IPS DF 6.9 (cell line): ENCODE data around the gene TTLL8.
A peak's percentile ranks its signal among the peaks of the same experiment; 100 is the strongest.

Source experiments
- DNase-seq: peaks from one replicate; pipeline ENCODE4 v3.0.0-alpha.2; 2013; ENCODE audit warnings: low read depth, low spot score
- H3K27ac ChIP-seq: one replicate; pipeline ENCODE4 v1.5.1; 2013; ENCODE audit warnings: low read length, control low read depth
- H3K27me3 ChIP-seq: 2 replicates; pipeline ENCODE4 v1.6.1; 2013; ENCODE audit warnings: mild to moderate bottlenecking, low read length; ENCODE audit not compliant: control insufficient read depth, insufficient read depth
- H3K36me3 ChIP-seq: 2 replicates; pipeline ENCODE4 v1.6.1; 2013; ENCODE audit warnings: low read length; ENCODE audit not compliant: control insufficient read depth, insufficient read depth
- H3K4me1 ChIP-seq: 2 replicates; pipeline ENCODE4 v1.6.1; 2013; ENCODE audit warnings: low read length; ENCODE audit not compliant: control insufficient read depth, insufficient read depth
- H3K4me3 ChIP-seq: 2 replicates; pipeline ENCODE4 v1.5.1; 2013; ENCODE audit warnings: mild to moderate bottlenecking, low read length
- H3K9me3 ChIP-seq: 2 replicates; pipeline ENCODE4 v1.6.1; 2013; ENCODE audit warnings: low read length, inconsistent platforms; ENCODE audit not compliant: control insufficient read depth, insufficient read depth
- WGBS: extraction: QIAGEN DNeasy Blood & Tissue Kit; methylation state at CpG from one replicate; pipeline ENCODE4 v1.1.7; 2013; ENCODE audit warnings: mixed read lengths, missing lambda C conversion rate; ENCODE audit not compliant: insufficient read length, insufficient coverage; 5-methylcytosine and 5-hydroxymethylcytosine counted together

TTLL8 gene

GRCh38 chr22:50058061-50058905 lies at the start of gene TTLL8:
TTLL8 (minus strand) TSS chr22:50058298.
- DNase-seq, result no peak
- Histone ChIP-seq H3K27ac (no peak within 1 kb of the TSS), H3K27me3 (no peaks in the 10 kb centered on the region; the same call in 1 of the 2 replicates), H3K4me3 (peak within 1 kb of the TSS; percentile 47), H3K4me1 (no peaks in the 10 kb centered on the region), H3K9me3 (no peaks in the 10 kb centered on the region), H3K36me3 (no peaks in the 10 kb centered on the region; the same call in 1 of the 2 replicates)
- WGBS, result no CpG with 5 or more reads among the region's 102 CpGs

DNA sequence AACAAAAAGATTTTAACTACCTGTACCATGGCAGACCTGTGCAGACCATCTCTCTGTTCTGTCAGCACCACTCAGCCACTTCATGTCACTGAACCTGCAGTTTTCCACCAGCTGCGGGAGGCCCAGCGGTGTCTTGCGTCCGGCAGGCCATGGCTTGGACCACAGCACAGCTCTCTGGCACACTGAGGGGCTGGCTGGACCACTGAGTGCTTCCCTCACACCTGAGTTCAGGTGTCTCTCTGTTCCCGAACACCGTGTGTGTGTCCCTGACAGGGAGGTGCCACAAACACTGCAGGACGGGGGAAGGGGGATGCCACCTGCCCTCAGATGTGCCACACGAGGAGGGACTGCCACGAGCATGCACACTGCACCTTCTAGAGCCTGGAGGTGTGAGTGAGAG lies 49.4 kb upstream of the TTLL8 start:
- DNase-seq, result no peak
- no peak overlapping the region for H3K4me3 ChIP-seq
- no peak overlapping the region for H3K27ac ChIP-seq
- no peaks in the 10 kb centered on the region for H3K36me3 ChIP-seq
- no CpG with 5 or more reads among the region's 9 CpGs for WGBS
- H3K4me1 ChIP-seq, result no peaks in the 10 kb centered on the region
- no peaks in the 10 kb centered on the region for H3K9me3 ChIP-seq
- no peaks in the 10 kb centered on the region for H3K27me3 ChIP-seq

GRCh38 chr22:50105208-50106100 lies 47.4 kb upstream of the TTLL8 start:
- DNase-seq, result no peak
- H3K27ac ChIP-seq, result no peak overlapping the region
- no peak overlapping the region for H3K4me3 ChIP-seq
- WGBS, result no CpG with 5 or more reads among the region's 9 CpGs
- H3K27me3 ChIP-seq, result no peaks in the 10 kb centered on the region
- no peaks in the 10 kb centered on the region for H3K4me1 ChIP-seq
- H3K36me3 ChIP-seq, result no peaks in the 10 kb centered on the region
- no peaks in the 10 kb centered on the region for H3K9me3 ChIP-seq

GRCh38 chr22:50104141-50104544 lies 46.0 kb upstream of the TTLL8 start:
- Histone ChIP-seq H3K4me1 (no peaks in the 10 kb centered on the region), H3K9me3 (no peaks in the 10 kb centered on the region), H3K27ac (no peak overlapping the region), H3K4me3 (no peak overlapping the region), H3K27me3 (no peaks in the 10 kb centered on the region), H3K36me3 (no peaks in the 10 kb centered on the region)
- WGBS, result no CpG with 5 or more reads among the region's 6 CpGs
- no peak for DNase-seq

GRCh38 chr22:50102946-50103345 lies 44.8 kb upstream of the TTLL8 start:
- H3K9me3 ChIP-seq, result no peaks in the 10 kb centered on the region
- H3K4me1 ChIP-seq, result no peaks in the 10 kb centered on the region
- no CpG with 5 or more reads among the region's 11 CpGs for WGBS
- no peak overlapping the region for H3K27ac ChIP-seq
- no peaks in the 10 kb centered on the region for H3K36me3 ChIP-seq
- no peaks in the 10 kb centered on the region for H3K27me3 ChIP-seq
- H3K4me3 ChIP-seq, result no peak overlapping the region
- DNase-seq, result no peak

- Histone ChIP-seq H3K9me3 (no peaks in the 10 kb centered on the region), H3K36me3 (no peaks in the 10 kb centered on the region), H3K4me1 (no peaks in the 10 kb centered on the region), H3K27me3 (no peaks in the 10 kb centered on the region), H3K4me3 (no peak overlapping the region), H3K27ac (no peak overlapping the region)
- no peak for DNase-seq
- no CpG with 5 or more reads among the region's 10 CpGs for WGBS
Observed at GRCh38 chr22:50101870-50102565, 43.9 kb upstream of the TTLL8 start.

DNA sequence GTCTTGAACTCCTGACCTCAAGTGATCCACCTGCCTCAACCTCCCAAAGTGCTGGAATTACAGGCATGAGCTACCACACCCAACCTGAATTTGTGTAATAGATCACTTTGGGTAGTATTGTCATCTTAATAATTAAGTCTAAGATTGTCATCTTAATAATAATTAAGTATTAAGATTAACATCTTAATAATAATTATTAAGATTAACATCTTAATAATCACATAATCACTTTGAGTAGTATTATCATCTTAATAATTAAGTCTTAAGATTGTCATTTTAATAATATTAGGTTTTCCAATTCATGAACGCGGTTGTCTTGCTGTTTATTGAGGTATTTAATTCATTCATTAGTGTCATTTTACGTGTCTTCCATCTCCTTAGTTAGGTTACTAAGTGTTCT lies 40.0 kb upstream of the TTLL8 start:
- no peak overlapping the region for H3K4me3 ChIP-seq
- H3K4me1 ChIP-seq, result no peaks in the 10 kb centered on the region
- no peaks in the 10 kb centered on the region for H3K27me3 ChIP-seq
- H3K36me3 ChIP-seq, result no peaks in the 10 kb centered on the region
- WGBS, result no CpG with 5 or more reads among the region's 3 CpGs
- H3K27ac ChIP-seq, result no peak overlapping the region
- no peak for DNase-seq
- H3K9me3 ChIP-seq, result no peaks in the 10 kb centered on the region

GRCh38 chr22:50092342-50092741 lies 34.2 kb upstream of the TTLL8 start:
- Histone ChIP-seq H3K9me3 (no peaks in the 10 kb centered on the region), H3K27ac (no peak overlapping the region), H3K4me1 (no peaks in the 10 kb centered on the region), H3K4me3 (no peak overlapping the region), H3K27me3 (no peaks in the 10 kb centered on the region), H3K36me3 (no peaks in the 10 kb centered on the region)
- no CpG with 5 or more reads among the region's 5 CpGs for WGBS
- no peak for DNase-seq

DNA sequence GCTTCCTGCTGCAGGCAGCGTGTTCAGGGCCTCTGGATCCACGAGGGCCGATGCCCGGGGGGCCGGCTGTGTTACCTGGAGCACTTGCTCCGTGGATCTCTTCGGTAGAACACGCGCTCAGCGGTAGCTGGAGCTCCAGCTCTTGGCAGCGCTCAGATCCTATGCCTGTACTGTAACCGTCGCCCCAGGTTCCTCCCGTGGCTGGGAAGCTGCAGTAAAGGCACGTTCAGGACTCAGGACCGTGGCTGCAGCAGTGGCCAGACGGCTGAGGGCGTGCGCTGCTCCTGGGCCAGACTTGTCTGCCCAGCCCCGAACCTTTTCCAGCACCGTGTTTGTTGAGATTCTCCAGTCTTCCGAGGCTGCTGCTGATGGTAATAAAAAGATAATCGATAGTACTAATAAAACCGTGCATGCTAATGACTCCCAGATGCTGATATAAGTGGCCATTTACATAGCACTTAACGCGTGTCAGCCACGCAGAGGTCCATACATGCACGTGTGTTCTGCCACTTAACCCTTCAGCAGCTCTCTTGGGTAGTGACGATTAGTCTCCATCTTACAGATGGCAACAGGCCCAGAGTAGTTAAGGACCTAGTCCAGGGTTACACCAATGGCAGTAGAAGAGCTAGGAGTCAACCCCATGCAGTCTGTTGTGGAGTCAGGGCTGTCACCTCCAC lies 33.1 kb upstream of the TTLL8 start:
- WGBS, result no CpG with 5 or more reads among the region's 29 CpGs
- H3K9me3 ChIP-seq, result no peaks in the 10 kb centered on the region
- H3K27me3 ChIP-seq, result no peaks in the 10 kb centered on the region
- no peaks in the 10 kb centered on the region for H3K4me1 ChIP-seq
- DNase-seq, result no peak
- H3K27ac ChIP-seq, result no peak overlapping the region
- no peaks in the 10 kb centered on the region for H3K36me3 ChIP-seq
- H3K4me3 ChIP-seq, result no peak overlapping the region

DNA sequence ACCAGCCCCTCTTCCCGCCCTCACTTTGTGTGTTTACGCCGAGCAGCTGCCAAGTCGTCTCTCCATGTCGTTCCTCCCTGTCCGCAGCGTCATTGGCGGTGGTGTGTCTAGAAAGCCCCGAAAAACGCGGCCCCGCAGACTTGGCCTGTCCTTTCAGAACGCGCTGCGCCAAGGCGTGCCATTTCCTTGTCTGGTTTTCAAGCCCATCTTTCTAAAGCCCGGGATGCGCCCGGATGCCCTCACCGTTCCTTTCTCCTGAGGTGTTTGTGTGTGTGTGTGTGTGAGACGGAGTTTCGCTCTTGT lies 32.3 kb upstream of the TTLL8 start:
- Histone ChIP-seq H3K27me3 (no peaks in the 10 kb centered on the region), H3K36me3 (no peaks in the 10 kb centered on the region), H3K9me3 (no peaks in the 10 kb centered on the region), H3K4me1 (no peaks in the 10 kb centered on the region), H3K27ac (no peak overlapping the region), H3K4me3 (no peak overlapping the region)
- no CpG with 5 or more reads among the region's 22 CpGs for WGBS
- DNase-seq, result no peak
